Measurements from ENCODE around the gene KRT3.

The KRT3 gene

GRCh38 chr12:52759218-52759617 lies 36.7 kb downstream of the KRT3 start:
- Histone ChIP-seq H3K4me3 (ENCODE audit: low read depth, low read length) (no peak overlapping the region), H3K27me3 (replicated peaks) (no peaks in the 10 kb centered on the region), H3K27ac (no peak overlapping the region), H3K36me3 (replicated peaks) (no peaks in the 10 kb centered on the region)
- TF ChIP-seq, protein P1, sequence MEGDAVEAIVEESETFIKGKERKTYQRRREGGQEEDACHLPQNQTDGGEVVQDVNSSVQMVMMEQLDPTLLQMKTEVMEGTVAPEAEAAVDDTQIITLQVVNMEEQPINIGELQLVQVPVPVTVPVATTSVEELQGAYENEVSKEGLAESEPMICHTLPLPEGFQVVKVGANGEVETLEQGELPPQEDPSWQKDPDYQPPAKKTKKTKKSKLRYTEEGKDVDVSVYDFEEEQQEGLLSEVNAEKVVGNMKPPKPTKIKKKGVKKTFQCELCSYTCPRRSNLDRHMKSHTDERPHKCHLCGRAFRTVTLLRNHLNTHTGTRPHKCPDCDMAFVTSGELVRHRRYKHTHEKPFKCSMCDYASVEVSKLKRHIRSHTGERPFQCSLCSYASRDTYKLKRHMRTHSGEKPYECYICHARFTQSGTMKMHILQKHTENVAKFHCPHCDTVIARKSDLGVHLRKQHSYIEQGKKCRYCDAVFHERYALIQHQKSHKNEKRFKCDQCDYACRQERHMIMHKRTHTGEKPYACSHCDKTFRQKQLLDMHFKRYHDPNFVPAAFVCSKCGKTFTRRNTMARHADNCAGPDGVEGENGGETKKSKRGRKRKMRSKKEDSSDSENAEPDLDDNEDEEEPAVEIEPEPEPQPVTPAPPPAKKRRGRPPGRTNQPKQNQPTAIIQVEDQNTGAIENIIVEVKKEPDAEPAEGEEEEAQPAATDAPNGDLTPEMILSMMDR (IDR thresholded peaks at IDR 0.05; ENCODE audit: low read depth, low read length, missing control alignments) = no peak
- DNase-seq = no peak
- in situ Hi-C loops (cut with HindIII; ENCODE audit: low pct_ligation_motif_present, low sequenced_read_pairs) = no loop called here

- DNase-seq = no peak
- no peak overlapping the region for H3K4me3 ChIP-seq (ENCODE audit: low read depth, low read length)
- H3K27ac ChIP-seq = no peak overlapping the region
- H3K36me3 ChIP-seq (replicated peaks) = no peaks in the 10 kb centered on the region
- H3K27me3 ChIP-seq (replicated peaks) = no peaks in the 10 kb centered on the region
- in situ Hi-C loops (cut with HindIII; ENCODE audit: low pct_ligation_motif_present, low sequenced_read_pairs) = no loop called here
- TF ChIP-seq, protein P1 (IDR thresholded peaks at IDR 0.05; ENCODE audit: low read depth, low read length, missing control alignments) = no peak
Observed at GRCh38 chr12:52757449-52758176, 38.3 kb downstream of the KRT3 start.

- DNase-seq = no peak
- Histone ChIP-seq H3K27me3 (replicated peaks) (no peaks in the 10 kb centered on the region), H3K4me3 (ENCODE audit: low read depth, low read length) (no peak overlapping the region), H3K27ac (no peak overlapping the region), H3K36me3 (replicated peaks) (no peaks in the 10 kb centered on the region)
- TF ChIP-seq, protein P1 (IDR thresholded peaks at IDR 0.05; ENCODE audit: low read depth, low read length, missing control alignments) = no peak
- in situ Hi-C loops (cut with HindIII; ENCODE audit: low pct_ligation_motif_present, low sequenced_read_pairs) = no loop called here
Observed at GRCh38 chr12:52756281-52756960, 39.5 kb downstream of the KRT3 start.

DNA sequence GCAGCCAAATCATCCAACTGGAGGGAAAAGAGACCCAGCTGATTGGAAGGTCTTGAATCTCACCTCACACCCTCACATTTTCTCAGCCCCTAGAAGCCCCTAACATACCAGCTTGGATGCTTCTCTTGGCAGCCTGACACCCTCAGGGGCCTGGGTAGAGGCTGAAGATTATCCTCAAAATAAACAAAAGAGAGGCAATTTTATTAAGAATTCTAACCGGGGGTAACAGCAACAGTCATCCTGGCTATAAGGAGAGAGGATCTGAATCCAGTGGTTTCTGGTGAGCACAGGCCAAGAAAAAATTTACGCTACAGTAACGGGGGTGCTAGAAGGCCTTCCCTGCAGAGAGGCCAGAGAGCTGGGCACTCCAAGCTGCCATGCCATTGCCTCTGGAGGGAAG lies 40.4 kb downstream of the KRT3 start:
- no peaks in the 10 kb centered on the region for H3K36me3 ChIP-seq (replicated peaks)
- TF ChIP-seq, protein P1 (IDR thresholded peaks at IDR 0.05; ENCODE audit: low read depth, low read length, missing control alignments) = no peak
- DNase-seq = no peak
- no peak overlapping the region for H3K27ac ChIP-seq
- in situ Hi-C loops (cut with HindIII; ENCODE audit: low pct_ligation_motif_present, low sequenced_read_pairs) = no loop called here
- no peaks in the 10 kb centered on the region for H3K27me3 ChIP-seq (replicated peaks)
- H3K4me3 ChIP-seq (ENCODE audit: low read depth, low read length) = no peak overlapping the region

DNA sequence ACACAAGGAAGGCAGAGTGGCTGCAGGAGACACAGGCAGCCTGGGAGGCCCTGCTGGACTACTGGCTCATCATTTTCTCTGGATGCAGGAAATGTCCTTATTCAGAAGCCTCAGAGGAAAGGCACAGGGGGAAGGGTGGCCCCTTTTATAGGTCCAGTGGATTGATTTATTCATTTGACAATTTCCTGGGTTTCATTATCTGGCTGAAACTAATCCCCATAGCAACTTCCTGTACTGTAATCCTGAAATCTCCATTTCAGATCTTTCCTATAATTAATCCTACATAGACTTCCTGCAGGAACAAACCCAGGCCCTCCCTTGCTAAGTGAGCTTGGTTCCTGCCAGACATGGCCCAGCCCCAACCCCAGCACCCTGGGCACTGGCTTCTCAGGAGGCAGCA lies 41.8 kb downstream of the KRT3 start:
- Histone ChIP-seq H3K27ac (no peak overlapping the region), H3K36me3 (replicated peaks) (no peaks in the 10 kb centered on the region), H3K27me3 (replicated peaks) (no peaks in the 10 kb centered on the region), H3K4me3 (ENCODE audit: low read depth, low read length) (no peak overlapping the region)
- in situ Hi-C loops (cut with HindIII; ENCODE audit: low pct_ligation_motif_present, low sequenced_read_pairs) = no loop called here
- no peak for DNase-seq
- TF ChIP-seq, protein P1 (IDR thresholded peaks at IDR 0.05; ENCODE audit: low read depth, low read length, missing control alignments) = no peak

Data from brain microvascular endothelial cell (primary cell).